GM21576 (cell line): Measurements from ENCODE around the gene TLX3.
"Not testable (repeated sequence)": the region's sequence is repeated elsewhere in the genome, so short reads cannot be mapped to it uniquely, and the experiment has no call there.

Experiments used
- ATAC-seq: cut with Tn5 transposase; IDR thresholded peaks from one replicate; pipeline ENCODE4 v1.9.1; 2021; ENCODE audit warnings: mild to moderate bottlenecking, moderate library complexity; ENCODE audit not compliant: unreplicated experiment

Gene TLX3

GRCh38 chr5:171322527-171322926 lies 13.5 kb downstream of the TLX3 start:
- ATAC-seq, result no peak

- no peak for ATAC-seq
These were observed 14.0 kb downstream of the TLX3 start for GRCh38 chr5:171323007-171323406.

GRCh38 chr5:171323806-171324632 lies 15.0 kb downstream of the TLX3 start:
- no peak for ATAC-seq

GRCh38 chr5:171330021-171330420 lies 21.0 kb downstream of the TLX3 start:
- no peak for ATAC-seq

- ATAC-seq, result no peak
These were observed 26.6 kb downstream of the TLX3 start for GRCh38 chr5:171335616-171336015.

- ATAC-seq, result no peak
These were observed 27.6 kb downstream of the TLX3 start for GRCh38 chr5:171336521-171337209.

- ATAC-seq, result no peak
These were observed 28.1 kb downstream of the TLX3 start for GRCh38 chr5:171337210-171337569.

- no peak for ATAC-seq
These were observed 31.0 kb downstream of the TLX3 start for GRCh38 chr5:171340042-171340441.

GRCh38 chr5:171340491-171340890 lies 31.4 kb downstream of the TLX3 start:
- ATAC-seq, result no peak

- peak; percentile 60 for ATAC-seq
These were observed 33.5 kb downstream of the TLX3 start for GRCh38 chr5:171342362-171343111.

- no peak for ATAC-seq
These were observed 36.0 kb downstream of the TLX3 start for GRCh38 chr5:171344936-171345608.

- no peak for ATAC-seq
These were observed 42.6 kb downstream of the TLX3 start for GRCh38 chr5:171351536-171352073.

GRCh38 chr5:171355302-171355724 lies 46.3 kb downstream of the TLX3 start:
- ATAC-seq, result peak; percentile 94

- no peak for ATAC-seq
These were observed 48.8 kb downstream of the TLX3 start for GRCh38 chr5:171357843-171358242.

GRCh38 chr5:171361151-171361550 lies 52.1 kb downstream of the TLX3 start:
- ATAC-seq, result not testable (repeated sequence)
